GM21526 (cell line): Measurements from ENCODE around the gene PLB1.

Experiments used
- ATAC-seq: cut with Tn5 transposase; IDR thresholded peaks from one replicate; pipeline ENCODE4 v1.9.1; 2021; ENCODE audit warnings: moderate library complexity; ENCODE audit not compliant: unreplicated experiment, low FRiP score

PLB1 gene

GRCh38 chr2:28493636-28494035 lies 2.2 kb upstream of the PLB1 start:
- no peak for ATAC-seq

- no peak for ATAC-seq
These were observed 921 bp downstream of the PLB1 start for GRCh38 chr2:28496781-28497180.

- no peak for ATAC-seq
These were observed 1.3 kb downstream of the PLB1 start for GRCh38 chr2:28497206-28497605.

GRCh38 chr2:28499282-28499681 lies 3.4 kb downstream of the PLB1 start:
- ATAC-seq = no peak

- ATAC-seq = no peak
These were observed 9.5 kb downstream of the PLB1 start for GRCh38 chr2:28505361-28505760.

GRCh38 chr2:28506112-28506910 lies 10.5 kb downstream of the PLB1 start:
- ATAC-seq = no peak

GRCh38 chr2:28507796-28508764 lies 12.2 kb downstream of the PLB1 start:
- ATAC-seq = no peak

GRCh38 chr2:28509361-28509760 lies 13.5 kb downstream of the PLB1 start:
- no peak for ATAC-seq

- no peak for ATAC-seq
These were observed 14.3 kb downstream of the PLB1 start for GRCh38 chr2:28510184-28510583.

GRCh38 chr2:28511871-28512606 lies 16.2 kb downstream of the PLB1 start:
- no peak for ATAC-seq

GRCh38 chr2:28512607-28512965 lies 16.7 kb downstream of the PLB1 start:
- no peak for ATAC-seq

- ATAC-seq = no peak
These were observed 17.2 kb downstream of the PLB1 start for GRCh38 chr2:28513097-28513496.

GRCh38 chr2:28515176-28515751 lies 19.4 kb downstream of the PLB1 start:
- no peak for ATAC-seq

GRCh38 chr2:28516430-28516829 lies 20.6 kb downstream of the PLB1 start:
- no peak for ATAC-seq

GRCh38 chr2:28516950-28517349 lies 21.1 kb downstream of the PLB1 start:
- no peak for ATAC-seq

GRCh38 chr2:28521663-28522062 lies 25.8 kb downstream of the PLB1 start:
- ATAC-seq = no peak

GRCh38 chr2:28522481-28522880 lies 26.6 kb downstream of the PLB1 start:
- no peak for ATAC-seq

- no peak for ATAC-seq
These were observed 28.0 kb downstream of the PLB1 start for GRCh38 chr2:28523902-28524301.

GRCh38 chr2:28525481-28525880 lies 29.6 kb downstream of the PLB1 start:
- ATAC-seq = no peak

- no peak for ATAC-seq
These were observed 30.8 kb downstream of the PLB1 start for GRCh38 chr2:28526527-28527132.
